Measurements from ENCODE around the gene CXCL5.
"Not testable (repeated sequence)": the region's sequence is repeated elsewhere in the genome, so short reads cannot be mapped to it uniquely, and the experiment has no call there.

The CXCL5 gene

GRCh38 chr4:73967866-73968265 is 30.6 kb downstream of the CXCL5 start:
- DNase-seq: no peak

DNA sequence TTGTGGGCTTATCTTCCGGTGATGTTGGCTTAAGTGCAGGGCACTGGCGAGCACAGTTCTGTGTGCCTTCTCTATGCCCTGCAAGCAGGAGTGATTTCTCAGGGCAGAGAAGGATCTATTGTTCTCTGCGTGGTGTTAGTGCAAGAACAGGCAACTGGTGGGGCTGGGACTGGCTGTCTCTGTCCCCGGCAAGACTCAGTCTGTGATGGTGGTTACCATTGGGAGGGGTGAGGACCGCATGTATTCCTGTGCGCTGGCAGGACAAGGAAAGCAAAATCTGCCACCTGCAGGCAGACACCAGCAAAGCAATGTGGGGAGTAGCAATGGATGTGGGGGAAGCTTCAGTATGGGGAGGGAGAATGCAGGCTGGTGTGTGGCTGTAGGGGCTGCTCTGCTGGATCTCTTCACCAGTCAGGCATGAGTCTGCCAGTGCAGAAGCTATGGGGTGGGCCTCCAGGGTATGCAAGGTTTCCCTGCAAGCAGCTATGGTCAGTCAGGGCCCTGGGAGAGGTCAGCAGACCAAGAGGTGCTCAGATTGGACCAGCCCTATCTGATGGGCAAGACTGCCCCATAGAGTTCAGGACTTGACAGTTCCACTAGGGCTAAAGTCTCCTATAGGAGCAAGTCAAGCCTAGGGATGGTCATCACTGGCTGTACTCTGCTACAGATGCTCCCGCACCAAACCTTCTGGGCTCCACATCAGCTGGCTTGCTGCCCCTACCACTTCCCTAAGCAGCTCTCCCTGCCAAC is 33.4 kb downstream of the CXCL5 start:
- DNase-seq: no peak

DNA sequence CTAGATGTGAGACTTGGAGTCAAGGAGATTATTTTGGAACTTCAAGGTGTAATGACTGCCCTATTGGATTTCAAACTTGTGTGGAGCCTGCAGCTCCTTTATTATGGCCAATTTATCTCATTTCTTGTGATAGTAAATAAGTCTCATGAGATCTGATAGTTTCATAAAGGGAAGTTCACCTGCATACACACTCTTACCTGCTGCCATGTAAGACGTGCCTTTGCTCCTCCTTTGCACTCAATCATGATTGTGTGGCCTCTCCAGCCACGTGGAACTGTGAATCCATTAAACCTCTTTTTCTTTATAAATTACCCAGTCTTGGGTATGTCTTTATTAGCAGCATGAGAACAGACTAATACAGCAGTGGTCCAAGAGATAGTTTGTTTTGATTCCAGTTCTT is 35.8 kb downstream of the CXCL5 start:
- DNase-seq: no peak

- DNase-seq: not testable (repeated sequence)
Observed at GRCh38 chr4:73959041-73959440, 39.4 kb downstream of the CXCL5 start.

GRCh38 chr4:73952352-73952751 is 46.1 kb downstream of the CXCL5 start:
- DNase-seq: no peak

- DNase-seq: not testable (repeated sequence)
Observed at GRCh38 chr4:73950376-73950920, 48.0 kb downstream of the CXCL5 start.

- DNase-seq: no peak
Observed at GRCh38 chr4:73948990-73949706, 49.3 kb downstream of the CXCL5 start.

DNA sequence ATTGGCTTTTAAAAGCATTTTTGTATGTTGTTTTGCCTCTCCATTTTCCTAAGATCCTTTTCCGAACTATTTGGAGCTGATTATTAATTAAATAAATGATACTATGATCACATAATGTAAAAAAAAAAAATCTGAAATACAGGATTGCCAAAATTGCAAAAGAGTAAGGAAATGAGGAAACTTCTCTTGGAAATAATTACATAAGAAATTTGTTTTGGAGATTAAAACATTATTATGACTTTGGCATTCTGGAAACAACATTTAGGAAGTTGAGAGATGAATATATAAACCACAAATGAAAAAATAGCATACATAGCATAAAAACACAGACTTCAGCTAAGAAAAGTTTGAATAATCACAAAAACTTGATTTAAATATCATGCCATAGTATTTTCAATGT is 50.2 kb downstream of the CXCL5 start:
- DNase-seq: no peak

DNA sequence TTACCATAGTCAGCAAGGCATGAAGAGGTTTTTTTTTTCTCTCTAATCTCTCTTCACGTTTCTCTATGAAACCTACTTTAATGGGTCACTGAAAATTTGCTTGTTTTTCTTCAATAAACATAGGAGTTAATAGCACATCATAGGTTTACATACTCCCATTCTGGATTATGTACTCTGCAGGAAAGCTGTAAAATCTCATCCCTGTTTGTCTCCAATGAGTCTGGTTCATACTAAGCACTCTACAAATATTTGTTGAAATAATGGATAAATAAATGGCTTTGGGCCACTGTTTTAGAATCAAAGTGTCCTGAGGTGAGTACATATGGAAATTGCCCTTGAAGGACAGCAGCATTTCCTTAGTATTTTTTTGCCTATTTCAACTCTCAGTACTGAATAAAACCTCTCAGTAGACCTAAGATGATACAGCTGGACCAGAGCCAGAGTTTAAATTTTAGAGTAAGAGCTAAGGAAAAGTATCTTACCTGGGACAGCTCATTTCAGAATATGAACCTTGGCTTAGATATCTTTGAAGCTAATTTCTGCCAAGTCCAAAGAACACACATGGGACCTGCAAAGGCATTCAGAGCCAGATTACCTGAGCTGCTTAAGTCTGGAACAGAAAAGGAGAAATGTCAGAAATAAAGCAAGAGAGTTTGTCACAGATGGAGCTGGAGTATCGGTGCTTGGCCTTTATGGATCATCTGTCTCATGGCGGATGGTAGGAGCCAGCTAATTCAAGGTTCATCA is 51.1 kb downstream of the CXCL5 start:
- no peak for DNase-seq

DNA sequence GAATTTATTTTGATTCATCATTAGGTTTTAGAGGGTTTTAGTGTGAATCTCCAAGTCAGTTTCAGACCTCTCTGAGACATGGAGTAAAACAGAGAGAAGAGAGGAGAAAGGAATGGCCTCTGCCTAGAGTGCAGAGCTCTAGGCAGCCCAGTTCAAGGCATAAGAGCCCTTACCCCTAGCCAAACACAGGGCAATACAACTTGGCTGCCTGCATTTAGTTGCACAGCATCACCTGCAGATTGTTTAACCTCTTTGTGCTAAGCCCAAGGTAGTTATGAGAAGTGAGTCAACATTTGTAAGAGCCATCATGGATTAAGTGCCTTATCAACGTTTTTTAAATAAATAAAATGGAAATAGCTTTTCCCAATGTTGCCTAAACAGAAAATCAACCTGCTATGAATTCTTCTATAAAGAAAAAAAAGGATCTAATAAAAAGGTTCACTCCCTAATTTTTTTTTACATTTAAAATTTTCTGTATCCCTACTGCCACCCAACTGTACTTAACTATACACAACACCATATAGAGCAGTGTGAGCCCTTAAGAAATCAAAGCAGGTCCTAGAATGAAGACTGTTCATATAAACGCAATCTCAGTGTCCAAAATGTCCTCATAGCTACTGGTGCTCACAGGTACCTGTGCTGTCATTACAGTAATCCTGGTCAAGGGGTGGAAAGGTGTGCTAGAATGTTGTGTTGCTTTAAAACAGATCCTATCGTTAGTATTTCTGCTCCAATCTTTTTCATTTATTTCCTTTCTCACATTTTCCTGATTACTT is 52.6 kb downstream of the CXCL5 start:
- no peak for DNase-seq
